Amniotic stem cell (primary cell): Measurements from ENCODE around the gene KIF1C.

Experiments
- DNase-seq: peaks from one replicate; lab custom pipeline; 2025; lab: John Stamatoyannopoulos, UW

Gene KIF1C

DNA sequence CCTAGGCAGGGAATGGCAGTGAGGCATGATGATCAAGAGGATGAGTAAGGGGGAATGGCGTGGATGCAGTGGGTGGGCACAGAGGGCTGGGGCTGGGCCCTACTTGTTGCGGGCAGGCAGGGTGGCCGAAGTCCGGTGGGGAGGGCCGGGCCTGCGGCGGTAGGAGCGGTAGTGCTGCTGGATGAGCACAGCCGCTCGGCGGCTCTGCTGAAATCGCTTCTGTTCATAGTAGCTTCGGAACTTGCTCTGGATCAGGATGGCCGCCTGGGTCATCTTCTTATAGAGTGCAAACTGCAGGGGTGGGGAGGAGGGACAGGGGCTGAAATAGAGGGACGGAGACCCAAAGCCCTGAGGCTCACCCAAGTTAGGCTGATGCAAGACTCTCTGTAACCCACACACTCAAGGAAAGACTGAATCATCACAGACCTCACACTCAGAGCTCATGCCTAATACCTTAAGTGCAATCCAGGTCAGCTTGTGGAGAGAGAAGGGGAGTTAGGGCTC is 28.7 kb upstream of the KIF1C start:
- peak; percentile 91 for DNase-seq

DNA sequence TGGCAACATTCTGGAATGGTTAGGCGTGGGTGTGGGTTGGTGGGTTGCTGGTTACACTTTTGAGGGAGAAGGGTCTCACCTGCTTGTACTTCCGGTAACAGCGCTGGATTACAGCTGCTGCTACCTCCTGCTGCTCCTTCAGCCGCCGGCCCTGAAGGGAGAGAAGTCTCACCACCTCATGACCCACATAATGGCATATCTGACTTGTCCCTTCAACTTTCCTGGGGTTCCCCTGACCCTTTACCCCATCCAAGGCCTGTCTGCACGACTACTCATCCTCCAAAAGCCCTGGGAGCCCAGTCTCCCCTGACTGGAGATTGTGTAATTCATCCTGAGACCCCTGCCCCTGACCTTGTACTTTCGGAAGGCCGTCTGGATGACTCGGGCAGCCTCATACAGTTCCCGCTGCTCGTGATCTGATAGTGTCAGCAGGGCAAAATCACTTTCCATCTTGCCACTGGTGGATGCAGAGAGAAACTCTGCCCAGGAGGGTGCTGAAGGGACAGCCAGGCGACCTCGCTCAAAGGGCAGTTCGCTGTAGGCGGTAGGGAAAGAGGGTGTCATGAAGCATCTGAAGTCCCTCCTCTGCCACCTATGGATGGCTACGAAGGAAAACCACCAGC is 28.1 kb upstream of the KIF1C start:
- peak; percentile 10 for DNase-seq

DNA sequence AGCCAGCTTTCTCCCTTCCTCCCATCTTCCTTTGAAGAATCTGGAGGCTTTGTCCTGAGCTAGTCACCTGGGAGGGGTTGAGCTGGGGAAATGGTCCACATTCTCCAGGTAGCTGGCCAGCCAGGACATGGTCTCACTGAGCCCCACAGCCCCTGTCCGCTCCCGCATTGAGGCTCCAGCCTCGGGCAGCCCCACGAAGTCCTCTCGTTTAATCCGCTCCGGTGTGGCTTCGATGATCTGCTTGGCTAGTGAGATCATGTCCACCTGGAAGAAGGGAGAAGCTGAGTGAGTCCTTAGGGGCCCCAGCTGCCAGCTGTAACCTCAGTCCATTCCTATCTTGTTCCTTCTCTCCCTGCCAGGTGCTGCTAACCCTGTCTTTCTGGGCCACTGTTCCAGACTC is 27.5 kb upstream of the KIF1C start:
- no peak for DNase-seq

DNA sequence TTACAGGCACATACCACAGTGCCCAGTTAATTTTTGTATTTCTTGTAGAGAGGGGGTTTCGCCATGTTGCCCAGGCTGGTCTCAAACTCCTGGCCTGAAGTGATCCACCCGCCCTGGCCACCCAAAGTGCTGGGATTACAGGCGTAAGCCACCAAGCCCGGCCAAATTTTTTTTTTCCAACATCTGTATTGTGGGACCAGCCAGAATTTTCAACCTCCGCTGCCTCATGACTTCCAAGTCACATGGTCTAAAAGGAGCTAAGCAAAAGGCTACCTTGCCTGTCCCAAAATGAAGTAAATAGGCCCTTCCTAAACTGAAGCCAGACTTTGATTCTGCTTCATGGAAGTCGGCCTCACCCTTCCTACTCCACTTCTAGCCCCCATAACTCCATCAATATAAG is 25.9 kb upstream of the KIF1C start:
- DNase-seq, result no peak

DNA sequence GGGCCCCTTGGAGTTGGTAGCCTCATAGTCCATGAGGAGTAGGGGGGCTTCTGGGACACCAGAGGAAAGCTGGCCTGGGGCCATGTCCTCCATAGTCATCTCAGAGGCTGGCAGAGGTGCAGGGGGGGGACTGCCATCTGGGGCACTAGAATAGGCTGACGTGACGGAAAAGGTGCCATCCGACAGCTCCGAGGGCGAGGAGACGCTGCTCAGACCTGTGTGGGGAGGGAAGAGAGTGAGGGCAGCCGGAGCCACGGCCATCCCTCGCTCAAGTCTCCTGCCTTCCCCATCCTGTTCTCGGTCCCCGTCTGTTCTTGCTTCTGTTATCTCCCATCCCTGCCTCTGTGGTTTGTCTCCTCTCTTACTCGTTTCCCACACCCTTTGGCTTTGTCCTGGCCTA is 25.4 kb upstream of the KIF1C start:
- no peak for DNase-seq

DNA sequence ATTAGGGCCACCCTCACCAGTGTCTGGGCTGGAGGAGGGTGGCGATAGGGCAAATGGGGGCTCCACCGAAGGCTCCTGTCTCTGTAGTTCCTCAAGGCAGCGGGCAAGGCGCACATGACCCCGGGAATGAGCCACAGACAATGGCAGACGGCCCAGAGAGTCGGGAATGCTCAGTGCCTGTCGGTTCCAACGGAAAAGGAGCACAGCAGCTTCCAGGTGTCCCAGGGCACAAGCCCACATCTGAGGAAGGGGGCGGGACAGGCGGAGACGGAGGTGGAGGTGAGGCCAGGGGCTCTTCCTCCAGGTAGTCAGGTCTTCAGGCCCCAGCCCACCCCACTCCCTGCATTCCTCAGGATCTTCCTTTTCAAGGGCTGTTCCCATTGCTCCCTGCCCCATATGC is 25.0 kb upstream of the KIF1C start:
- no peak for DNase-seq

DNA sequence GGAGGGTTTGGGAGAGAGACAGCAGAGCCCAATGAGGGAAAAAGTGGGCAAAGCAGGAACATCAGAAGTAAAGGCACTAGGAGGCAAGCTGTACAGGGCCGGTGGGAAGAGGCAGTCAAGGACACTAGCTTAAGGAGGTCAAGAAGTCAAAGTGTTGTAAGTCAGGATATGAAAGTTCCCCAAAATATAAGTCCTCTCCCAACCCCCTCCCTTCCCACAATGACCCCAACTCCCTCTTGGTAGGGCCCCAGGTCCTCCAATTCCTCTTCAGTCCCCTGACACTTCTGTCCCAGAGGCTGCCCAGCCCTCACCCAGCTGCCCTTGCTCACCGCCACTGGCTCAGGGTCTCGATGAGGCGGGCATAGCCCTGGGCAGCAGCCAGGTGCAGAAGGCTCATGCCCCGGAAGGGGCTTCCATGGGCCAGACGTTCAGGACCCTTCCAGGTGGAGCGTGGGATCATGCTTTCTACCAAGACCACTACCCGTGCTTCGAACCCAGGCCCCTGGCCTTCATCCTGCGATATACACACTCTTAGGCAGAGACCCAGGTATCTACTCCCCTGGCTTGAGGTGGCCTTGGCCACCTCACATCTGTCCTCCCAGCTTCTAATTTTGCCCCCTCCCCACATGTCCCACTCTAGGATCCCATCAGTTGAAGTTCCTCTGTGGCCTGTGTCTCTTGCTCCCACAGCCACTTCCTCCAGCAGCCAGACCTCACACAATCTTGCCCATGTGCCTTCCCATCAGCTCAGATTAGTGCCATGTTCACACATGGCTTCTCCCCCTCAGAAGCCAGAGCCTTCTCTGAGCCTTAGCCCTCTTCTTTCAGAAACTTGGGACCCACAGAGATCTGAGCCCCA is 24.3 kb upstream of the KIF1C start:
- DNase-seq, result no peak

DNA sequence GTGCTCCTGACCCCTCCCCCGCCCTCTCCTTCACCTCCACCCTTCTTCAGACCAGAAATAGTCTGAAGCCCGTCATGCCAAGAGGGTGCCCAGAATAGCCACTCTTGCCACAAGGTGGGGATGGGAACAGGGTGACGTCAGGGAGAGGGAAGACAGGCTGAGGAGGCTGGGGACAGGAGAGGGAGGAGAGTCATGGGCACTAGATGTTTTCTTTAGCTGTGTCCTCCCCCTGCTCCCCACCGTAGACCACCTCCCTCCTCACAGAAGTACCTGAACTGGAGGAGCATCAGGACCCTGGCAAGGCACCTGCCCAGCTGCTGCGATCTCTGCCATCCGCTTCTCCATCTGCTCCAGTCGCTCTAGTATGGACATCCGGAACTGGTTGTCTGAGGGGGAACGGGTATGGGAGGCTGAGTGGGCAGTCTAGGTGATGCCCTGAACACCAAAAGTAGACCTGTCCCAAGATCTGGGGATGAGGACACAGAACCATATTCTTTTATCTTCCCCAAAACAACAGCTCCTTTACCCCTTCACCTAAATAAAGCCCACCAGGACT is 23.6 kb upstream of the KIF1C start:
- DNase-seq, result no peak

DNA sequence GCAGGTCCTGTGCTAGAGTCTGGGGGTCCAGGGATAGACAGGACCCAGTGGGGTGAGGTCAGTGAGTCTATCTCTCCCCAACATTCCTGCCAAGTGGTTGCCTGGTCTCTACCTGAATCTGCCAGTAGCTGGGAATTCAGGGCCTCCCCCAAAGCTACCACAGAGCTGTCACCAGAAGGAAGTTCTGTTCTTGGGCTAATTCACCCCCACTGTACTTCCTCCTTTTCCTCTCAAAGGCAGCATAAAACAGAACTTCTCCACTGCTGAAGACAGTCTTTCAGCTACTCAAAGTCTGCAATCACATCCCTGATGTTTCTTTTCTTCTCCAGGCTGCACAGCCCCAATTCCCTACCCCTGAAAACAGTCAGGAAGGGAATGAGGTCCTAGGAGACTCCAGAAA is 19.0 kb upstream of the KIF1C start:
- DNase-seq, result no peak

DNA sequence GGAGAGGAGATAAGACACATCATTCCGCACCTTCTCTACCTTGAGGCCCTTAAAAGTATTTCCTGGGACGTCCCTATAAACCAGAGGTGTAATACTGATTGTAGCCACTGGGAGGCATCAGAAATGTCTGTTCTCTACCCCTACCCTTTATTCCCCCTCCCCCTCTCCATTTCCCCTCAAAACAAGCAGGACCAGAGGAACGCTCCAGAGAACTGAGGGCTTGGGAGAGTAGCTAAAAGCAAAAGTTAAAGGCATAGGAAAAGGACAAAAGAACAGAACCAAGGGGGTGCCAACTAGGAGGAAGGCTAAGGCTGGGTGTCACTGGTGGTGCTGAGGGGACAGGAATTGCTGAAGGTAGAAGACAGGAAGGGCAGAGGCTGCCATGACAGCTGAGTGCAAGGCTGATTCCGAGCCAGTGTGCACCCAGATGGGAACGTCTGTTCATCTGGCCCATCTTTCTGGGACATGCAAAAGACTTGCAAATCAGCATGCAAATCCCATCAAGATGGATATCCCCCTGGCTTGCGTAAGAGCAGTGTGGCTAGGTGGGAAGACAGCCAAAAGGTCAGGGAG is 17.0 kb upstream of the KIF1C start:
- peak; percentile 15 for DNase-seq

DNA sequence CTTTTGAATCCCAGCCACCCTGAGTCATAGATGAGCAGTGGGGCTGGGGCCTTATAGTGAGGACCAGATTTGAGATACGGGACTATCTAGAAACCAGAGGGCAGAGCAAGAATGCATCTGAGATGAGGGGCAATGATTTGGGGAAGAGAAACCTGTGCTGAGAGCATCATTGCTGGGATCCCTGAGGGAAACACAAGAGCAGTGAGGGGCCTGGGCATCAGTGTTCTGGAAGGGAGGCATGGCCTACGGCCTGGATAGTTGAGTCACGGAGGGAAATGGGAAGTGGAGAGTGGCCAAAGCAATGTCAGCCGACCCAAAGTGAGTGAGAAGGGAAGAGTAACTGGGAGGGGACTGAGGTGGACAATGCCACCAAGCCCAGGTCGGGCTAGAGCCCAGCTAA is 15.4 kb upstream of the KIF1C start:
- no peak for DNase-seq

DNA sequence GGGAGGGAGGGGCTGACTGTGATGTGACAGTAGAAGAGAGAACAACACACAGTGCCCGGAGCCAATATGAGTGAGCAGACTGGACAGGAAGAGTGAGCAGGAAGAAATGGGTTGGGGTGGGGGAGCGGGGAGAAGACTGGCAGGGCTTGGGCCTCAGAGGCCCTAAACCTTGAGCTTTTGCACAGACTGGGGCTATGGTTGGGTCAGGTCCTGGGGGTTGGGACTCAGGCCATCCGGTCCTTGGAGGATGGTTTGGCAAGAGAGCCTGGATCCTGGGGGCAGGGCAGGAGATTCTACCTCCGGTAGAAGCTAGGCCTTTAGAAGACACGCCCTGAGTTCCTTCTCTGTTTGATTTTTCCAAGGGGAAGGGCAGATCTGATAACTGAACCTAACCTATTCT is 11.3 kb upstream of the KIF1C start:
- no peak for DNase-seq

DNA sequence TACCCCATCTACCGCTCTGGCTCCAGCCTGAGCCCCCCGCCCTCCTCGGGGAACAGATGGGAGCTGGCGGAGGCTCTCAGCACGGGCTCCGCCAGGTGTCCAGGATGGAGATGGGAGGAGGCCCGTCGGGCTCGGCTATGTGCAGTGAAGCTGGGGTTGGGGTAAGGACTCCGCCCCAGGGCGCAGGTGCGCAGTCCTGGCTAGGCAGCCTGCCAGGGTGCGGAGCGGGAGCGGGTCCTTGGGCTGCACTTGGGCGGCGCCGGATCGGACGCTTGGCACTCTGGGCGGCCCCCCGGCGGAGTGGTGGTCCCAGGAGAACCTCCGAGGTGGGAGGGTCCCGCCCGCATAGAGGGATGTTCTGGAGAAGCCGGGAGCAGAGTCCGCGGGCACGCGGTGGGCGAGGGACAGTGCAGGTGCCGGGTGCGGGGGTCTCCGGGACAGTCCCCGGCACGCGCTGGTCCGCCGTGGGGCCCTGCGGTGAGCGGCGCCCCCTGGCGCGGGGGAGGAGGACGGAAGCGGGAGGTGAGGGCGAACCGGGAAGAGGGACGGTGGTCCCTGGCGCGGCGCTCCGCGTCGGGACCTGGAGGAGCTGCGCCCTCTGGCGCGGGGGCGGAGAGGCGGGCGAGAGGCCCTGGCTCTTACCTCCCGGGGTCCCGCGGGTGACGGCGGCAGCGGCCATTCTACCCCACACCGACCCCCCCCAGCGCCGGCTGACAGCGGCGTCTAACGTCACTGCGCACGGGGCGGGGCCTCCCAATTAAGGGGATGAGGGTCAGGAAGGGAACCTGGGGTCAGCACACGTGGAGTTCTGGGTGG is 10.6 kb upstream of the KIF1C start, which contains the start of gene CAMTA2:
Gene CAMTA2, minus strand, starts transcription at position 725 of the 816 bp plus-strand sequence. CDS start 1,453 bp downstream, outside the sequence.
- peak; percentile 30 for DNase-seq

DNA sequence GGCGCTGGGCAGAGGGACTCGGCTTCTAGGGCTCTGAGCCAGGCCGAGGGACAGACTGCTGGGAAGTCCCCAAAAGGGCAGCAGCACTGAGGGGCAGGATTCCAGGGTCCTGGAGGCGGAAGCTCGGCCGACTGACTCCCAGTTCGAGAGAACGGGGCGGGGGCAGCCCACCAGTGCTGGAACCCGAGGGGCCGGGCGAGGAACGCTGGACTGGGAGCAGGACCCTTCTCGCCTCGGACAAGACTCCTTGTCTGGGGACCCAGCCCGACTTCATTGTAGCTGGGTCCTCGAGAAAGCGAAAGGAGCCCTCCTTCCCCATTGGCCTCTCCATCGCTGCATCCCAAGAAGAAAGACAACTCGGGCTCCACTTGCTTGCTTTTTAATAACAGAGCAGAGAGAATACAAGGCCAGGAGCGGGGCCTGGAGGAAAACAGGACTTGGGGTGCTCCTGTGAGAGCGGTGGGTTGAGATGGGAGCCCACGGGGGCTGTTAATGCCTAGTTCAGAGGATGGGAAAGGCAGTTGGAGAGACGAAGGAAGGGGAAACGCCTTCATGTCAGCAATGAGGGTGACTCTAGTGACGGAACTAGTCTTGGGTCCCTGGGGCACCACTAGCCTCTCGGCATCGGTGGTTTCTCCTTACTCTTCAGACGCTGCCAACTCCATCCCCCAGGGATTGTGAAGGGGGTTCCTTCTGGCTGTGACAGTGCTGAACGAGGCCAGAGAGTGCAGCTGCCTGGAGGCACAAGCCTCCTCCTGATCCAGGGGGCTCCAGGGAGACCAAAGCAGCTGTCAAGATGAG is 9.8 kb upstream of the KIF1C start:
- DNase-seq, result no peak

DNA sequence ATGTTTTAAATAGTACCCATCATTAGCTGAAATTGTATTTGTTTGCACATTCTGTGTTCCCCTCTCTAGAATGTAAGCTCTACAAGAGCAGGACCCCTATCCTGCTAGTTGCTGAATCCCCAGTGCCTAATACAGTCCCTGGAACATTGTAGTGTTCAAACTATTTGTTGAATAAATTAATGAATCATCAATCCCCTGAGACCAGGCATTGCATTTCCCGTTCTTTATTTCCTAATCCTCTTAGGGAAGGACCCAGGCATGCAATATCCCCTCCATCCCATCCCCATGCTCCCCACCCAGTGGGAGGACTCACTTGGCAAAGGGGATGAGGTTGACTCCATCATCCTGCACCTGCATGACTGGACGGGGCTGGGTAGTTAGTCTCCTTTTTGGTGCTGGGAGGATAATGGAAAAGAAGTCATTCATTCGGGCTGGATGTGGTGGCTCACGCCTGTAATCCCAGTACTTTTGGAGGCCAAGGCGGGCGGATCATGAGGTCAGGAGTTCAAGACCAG is 3.6 kb upstream of the KIF1C start:
- no peak for DNase-seq

DNA sequence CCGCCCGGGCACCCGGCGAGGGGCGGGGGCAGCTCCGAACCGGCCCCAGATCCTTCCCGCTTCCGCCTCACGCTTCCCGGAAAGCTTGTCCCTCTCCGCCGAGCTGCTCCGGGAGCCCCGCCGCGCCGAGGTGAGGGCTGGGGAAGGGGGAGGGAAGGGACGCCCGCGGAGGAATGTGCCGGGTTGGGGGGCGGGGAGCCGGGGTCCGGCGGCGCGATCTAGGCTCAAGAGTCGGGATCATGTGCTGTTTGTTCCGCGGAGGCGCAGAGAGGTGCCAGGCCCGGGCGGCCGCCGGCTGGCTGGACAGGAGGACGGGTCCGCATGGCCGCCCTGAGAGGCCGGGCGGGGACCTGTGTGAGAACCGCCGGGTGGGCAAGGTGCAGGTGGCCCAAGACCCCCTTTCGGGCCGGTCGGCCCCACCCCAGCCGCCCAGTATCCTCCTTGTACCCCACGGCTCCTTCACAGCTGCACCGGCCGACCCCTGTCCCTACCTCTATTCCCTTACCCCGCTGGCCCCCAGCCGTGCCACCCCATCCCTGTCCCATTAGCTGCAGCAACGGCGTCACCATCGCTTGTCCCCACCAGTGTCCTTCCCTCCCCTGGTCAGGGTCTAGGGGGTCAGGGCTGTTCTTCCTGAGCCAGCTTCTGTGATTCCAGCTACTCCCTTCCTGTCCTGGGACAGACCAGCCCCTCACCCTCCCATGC is 429 bp downstream of the KIF1C start:
- no peak for DNase-seq

DNA sequence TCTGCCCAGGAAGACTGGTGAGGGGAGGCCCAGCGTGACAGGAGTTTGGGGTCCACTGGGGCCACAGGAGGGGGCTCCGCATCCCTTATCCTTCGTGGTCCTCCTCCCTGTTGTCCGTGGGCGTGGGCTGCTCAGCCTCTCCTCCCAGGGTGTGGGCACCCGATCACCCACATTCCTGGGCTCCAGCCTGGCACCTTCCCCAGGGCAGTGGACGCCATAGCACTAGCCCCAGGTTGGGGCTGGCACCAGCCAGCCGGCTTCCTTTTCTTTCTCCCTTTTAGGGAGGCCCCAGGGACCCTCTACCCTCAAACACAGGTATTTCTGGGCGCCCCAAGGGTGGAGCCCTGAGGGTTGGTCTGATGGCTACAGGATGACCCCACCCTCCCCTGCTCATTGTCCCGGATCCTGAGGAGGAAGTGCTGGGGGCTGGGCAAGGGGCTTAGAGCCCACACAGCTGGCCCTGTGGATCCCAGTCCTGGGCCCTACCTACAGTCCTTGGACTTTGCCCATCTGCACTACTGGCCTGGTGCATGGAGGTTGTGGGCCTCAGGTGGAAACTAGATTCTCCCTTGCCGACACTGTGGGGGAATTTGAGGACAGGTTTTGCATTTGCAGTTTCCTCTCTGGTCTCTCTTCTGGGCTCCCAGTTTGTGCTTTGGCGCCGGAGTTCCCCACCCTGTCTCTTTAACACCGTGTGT is 1.1 kb downstream of the KIF1C start:
- DNase-seq, result no peak

DNA sequence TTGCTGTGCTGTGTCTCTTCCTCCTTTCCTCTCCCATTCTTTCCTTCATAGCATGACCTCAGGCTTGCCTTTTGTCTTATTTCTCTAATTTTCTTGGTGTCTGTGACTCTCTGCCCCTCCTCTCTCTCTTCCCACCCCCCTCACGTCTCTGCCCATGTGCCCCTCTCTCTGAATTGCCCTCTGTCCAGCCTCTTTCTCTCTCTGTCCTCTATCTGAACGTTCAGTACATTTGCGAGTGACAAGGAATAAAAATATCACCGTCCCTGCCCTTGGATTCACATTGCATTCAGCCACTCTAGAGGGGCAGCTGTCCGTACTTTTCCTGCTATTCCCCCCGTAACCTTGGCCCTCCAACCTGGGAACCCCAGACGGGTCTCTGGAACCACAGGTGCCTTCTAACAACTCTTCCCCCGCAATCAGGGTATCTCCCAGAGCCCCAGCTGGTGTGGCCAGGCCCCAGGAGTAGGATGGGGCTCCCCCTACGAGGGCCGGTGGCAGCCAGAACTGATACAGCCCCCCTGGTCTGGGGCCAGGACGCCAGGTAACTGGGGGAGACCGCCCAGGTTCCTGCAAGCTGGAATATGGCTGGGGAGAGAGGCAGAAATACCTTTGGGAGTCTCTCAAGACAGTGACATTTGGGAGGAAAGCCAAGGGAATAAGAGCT is 1.8 kb downstream of the KIF1C start:
- DNase-seq, result no peak

DNA sequence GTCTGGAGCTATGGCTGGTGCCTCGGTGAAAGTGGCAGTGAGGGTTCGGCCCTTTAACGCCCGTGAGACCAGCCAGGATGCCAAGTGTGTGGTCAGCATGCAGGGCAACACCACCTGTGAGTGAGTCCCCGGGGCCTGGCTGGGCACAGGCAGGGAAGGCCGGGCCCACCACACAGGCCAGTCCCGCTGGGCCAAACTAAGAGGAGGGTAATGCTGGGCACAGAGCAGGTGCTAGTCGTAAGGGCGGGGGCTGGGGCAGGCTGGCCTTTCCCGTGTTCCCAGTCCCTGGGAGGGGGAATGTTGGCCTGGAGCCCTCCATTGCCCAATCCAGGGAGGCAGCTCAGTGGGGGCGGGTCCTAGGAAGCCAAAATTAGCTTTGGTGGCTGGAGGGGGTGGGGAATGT is 2.5 kb downstream of the KIF1C start:
- no peak for DNase-seq
